ENCODE results near the gene TENM4.

DNA sequence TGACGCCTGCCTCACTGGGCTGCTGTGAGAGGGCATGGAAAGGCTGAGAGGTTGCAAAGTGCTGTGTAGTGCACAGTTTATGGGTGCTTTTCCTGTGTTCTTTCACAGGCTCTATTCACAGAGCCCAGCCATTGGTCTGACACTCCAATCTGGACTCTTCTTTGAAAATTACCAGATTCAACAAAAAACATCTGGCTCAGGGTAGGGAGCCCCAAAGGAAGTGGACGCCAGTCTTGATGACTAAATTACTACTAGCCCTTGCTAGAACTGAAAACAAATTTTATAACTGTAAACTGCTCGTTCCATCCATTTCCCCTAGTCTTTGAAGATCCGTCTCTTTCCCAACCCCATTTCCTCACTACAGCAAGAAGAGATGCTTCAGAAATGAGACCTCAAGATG lies 178.6 kb downstream of the TENM4 start:
- TF ChIP-seq, protein P1, sequence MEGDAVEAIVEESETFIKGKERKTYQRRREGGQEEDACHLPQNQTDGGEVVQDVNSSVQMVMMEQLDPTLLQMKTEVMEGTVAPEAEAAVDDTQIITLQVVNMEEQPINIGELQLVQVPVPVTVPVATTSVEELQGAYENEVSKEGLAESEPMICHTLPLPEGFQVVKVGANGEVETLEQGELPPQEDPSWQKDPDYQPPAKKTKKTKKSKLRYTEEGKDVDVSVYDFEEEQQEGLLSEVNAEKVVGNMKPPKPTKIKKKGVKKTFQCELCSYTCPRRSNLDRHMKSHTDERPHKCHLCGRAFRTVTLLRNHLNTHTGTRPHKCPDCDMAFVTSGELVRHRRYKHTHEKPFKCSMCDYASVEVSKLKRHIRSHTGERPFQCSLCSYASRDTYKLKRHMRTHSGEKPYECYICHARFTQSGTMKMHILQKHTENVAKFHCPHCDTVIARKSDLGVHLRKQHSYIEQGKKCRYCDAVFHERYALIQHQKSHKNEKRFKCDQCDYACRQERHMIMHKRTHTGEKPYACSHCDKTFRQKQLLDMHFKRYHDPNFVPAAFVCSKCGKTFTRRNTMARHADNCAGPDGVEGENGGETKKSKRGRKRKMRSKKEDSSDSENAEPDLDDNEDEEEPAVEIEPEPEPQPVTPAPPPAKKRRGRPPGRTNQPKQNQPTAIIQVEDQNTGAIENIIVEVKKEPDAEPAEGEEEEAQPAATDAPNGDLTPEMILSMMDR (tag by site-specific recombination; IDR thresholded peaks at IDR 0.05): no peak
- no peak for TF ChIP-seq BCL11A (tag by site-specific recombination; IDR thresholded peaks at IDR 0.05; ENCODE audit: low read depth)
- no peak for TF ChIP-seq MZF1 (tag by site-specific recombination; IDR thresholded peaks at IDR 0.05; ENCODE audit: borderline replicate concordance)
